HFF-Myc (cell line): ENCODE results near the gene ZNF655.
A peak's percentile ranks its signal among the peaks of the same experiment; 100 is the strongest.
"Not testable (repeated sequence)": the region's sequence is repeated elsewhere in the genome, so short reads cannot be mapped to it uniquely, and the experiment has no call there.

ENCODE experiments used
- DNase-seq: peaks from one replicate; pipeline ENCODE4 v3.0.0-alpha.2; 2011; ENCODE audit warnings: low read depth; ENCODE audit errors: extremely low read depth
- H3K4me3 ChIP-seq: replicated peaks from 2 replicates; pipeline ENCODE4 v1.5.1; 2011; ENCODE audit warnings: low read depth, mild to moderate bottlenecking, control low read depth, low read length
- TF ChIP-seq, protein P1 (sequence below): IDR thresholded peaks from 2 replicates; pipeline ENCODE4 v1.5.1; 2012; ENCODE audit warnings: mild to moderate bottlenecking, low read depth, low read length, control low read depth; ENCODE audit errors: missing control alignments

The ZNF655 gene

DNA sequence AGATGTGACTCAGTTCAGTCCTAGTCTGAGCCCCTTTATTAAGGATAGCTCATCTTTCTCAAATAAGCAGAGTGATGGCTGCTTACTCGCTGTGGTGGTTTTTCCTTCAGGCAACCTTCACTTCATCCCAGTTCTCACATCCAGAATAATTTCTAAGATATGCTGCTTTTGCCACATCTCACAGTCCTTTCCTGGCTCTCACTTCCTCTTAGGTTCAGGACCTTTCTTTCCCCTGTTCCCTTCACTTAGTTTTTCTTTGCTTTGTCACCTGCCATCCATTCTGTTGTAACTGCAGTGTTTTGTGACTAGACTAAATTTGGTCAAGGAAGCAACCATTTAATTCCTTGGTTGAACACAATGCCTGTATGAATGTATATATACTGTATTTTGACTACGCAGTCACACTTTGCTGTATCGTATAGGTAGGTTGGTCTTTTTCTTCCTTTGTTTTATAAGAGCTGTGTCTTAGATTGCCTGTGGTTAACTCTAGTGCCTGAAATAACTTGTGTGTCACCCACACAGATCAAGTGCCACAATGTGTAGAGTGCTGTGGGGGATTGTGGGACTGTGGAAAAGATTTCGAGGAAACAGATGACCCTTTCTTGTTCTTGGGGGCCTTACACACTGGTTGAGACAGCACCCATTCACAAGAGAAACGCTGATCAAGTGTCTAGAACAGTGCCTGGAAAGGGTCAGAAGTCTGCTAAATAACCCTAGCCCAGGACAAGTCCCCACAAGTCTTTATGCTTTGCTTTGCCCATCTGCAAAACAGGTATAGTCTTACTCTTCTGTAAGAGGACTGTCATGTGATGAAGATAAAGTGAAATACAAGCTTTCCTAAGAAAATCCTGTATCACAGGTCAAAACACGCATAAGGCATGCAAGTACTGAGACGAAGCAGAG is 2.6 kb downstream of the ZNF655 start:
- H3K4me3 ChIP-seq, result no peak overlapping the region; the same call in 1 of the 2 replicates
- TF ChIP-seq, protein P1, sequence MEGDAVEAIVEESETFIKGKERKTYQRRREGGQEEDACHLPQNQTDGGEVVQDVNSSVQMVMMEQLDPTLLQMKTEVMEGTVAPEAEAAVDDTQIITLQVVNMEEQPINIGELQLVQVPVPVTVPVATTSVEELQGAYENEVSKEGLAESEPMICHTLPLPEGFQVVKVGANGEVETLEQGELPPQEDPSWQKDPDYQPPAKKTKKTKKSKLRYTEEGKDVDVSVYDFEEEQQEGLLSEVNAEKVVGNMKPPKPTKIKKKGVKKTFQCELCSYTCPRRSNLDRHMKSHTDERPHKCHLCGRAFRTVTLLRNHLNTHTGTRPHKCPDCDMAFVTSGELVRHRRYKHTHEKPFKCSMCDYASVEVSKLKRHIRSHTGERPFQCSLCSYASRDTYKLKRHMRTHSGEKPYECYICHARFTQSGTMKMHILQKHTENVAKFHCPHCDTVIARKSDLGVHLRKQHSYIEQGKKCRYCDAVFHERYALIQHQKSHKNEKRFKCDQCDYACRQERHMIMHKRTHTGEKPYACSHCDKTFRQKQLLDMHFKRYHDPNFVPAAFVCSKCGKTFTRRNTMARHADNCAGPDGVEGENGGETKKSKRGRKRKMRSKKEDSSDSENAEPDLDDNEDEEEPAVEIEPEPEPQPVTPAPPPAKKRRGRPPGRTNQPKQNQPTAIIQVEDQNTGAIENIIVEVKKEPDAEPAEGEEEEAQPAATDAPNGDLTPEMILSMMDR, result no peak
- DNase-seq, result no peak

DNA sequence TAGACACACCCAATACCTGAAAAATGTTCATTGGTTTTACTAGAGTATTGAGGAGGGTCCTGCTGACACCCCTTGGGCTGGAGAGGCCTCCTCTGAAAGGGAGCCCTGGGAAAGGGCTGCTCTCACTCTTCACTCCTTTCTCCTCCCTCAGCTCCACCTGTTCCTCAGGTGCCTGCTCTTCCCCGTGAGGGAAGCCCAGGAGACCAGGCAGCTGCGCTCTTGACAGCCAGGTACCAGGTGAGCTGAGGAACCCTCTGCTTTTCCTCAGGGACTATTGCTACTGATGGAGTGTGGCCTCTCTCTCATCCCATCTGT is 3.3 kb downstream of the ZNF655 start:
- DNase-seq, result no peak
- no peak overlapping the region for H3K4me3 ChIP-seq
- TF ChIP-seq, protein P1, result no peak

DNA sequence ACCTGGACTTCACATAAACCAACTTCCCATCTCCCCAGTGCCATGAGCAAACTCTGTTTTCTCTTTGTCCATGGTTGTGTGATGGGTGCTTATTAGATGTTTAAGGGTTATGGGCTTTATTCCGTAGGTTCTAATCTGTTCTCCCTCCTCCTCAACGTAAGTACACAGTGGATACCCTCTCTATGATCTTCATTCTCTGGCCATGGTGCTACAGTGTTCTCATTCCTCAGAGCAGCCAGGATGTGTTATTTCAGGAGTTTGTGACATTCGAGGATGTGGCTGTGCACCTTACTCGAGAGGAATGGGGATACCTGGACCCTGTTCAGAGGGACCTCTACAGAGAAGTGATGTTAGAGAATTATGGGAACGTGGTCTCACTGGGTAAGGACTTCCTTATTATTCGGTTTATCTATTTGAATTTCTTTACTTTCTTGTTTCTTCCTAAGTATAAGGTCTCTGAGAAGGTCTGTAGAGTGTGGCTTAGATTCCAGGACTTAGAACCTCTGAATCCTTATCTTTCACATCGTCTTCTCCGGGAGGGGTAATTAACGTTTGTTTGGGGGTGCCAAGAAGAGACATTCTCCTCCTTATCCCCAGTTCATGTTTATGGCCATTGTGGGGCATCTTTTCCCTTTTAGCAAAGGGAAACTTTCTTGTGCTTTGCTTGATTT is 3.8 kb downstream of the ZNF655 start:
- TF ChIP-seq, protein P1, result no peak
- peak overlapping the region; percentile 12 for H3K4me3 ChIP-seq

DNA sequence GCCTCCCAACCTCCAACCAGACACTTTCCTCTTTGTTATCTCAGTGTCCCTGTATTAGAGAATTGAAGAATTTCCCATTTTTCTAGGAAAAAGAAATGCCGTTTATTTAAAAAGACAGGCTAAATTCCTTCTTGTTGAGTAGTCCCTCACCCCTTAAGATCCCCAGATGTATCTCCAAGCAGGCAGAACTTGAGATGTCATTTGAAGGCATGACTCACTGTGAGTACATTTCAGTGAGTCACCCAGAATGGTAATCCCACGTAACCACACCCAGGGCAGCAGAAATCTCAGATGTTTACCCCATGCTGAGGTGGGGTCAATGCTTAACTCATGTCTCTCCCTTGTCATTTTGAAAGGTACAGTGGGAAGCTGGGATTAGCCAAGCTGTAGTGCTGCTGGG is 4.4 kb downstream of the ZNF655 start:
- H3K4me3 ChIP-seq, result 0 out of 2 replicates have a peak overlapping the region, but pooled peaks have one; percentile 12

More for the DNA sequence above, 3.8 kb downstream of the ZNF655 start:
- DNase-seq, result no peak

DNA sequence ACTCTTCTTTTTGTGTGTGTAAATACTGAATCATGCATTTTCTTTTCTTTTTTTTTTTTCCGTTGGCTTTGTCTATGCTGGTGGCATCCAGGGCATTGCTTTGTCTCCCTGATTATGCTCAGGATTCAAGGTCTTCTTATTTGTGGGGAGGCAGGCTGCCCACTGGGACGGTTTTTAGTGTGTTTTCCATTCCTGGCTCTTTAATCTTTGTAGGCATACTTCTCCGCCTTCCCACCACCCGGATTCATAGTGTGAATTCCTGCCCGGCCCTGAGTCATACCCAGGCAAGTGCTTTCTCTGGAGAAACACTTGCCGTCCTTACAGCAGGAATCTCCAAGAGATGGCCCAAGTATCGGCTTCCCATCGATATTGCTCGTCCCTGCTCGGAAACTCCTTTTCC is 5.2 kb downstream of the ZNF655 start:
- DNase-seq, result no peak
- no peak overlapping the region for H3K4me3 ChIP-seq
- TF ChIP-seq, protein P1, result no peak

More for the DNA sequence above, 4.4 kb downstream of the ZNF655 start:
- peak; percentile 98 for DNase-seq
- TF ChIP-seq, protein P1, result no peak

DNA sequence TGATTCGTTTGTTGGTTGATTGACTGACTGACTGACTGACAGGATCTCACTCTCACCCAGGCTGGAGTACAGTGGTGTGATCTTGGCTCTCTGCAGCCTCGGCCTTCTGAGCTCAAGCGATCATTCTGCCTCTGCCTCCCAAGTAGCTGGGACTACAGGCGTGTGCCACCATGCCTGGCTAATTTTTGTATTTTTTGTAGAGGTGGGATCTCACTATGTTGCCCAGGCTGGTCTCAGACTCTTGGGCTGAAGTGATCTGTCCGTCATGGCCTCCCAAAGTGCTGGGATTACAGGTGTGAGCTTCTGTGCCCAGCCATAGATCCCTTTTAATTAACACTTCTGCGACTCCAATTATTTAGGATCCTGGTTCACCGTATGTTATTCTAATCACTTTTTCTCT is 10.3 kb downstream of the ZNF655 start:
- not testable (repeated sequence) for H3K4me3 ChIP-seq, DNase-seq

DNA sequence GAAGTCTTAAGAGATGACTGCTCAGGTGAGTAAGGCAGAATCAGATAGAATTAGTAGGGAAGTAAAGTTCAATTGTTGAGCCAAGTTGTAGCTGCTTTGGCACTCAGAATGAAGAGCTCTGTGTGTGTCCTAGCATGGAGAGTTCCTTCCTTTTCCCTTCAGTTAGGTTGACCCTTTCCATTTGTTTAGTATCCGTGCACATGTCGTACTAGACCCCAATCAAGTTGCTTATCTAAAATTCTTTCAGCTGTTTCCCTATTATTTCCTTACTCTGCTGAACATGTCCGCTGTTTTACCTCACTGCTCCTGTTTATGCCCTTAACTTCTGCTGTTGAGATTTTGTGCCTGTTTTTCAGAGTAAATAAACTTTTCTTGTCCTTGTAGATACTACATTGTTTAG is 13.3 kb downstream of the ZNF655 start:
- TF ChIP-seq, protein P1, result no peak
- DNase-seq, result no peak
- no peak overlapping the region for H3K4me3 ChIP-seq
